Measurements from ENCODE around the gene HECTD4.
A peak's percentile ranks its signal among the peaks of the same experiment; 100 is the strongest.

HECTD4 gene

GRCh38 chr12:112314981-112315380 lies 67.2 kb downstream of the HECTD4 start:
- no peak for DNase-seq

DNA sequence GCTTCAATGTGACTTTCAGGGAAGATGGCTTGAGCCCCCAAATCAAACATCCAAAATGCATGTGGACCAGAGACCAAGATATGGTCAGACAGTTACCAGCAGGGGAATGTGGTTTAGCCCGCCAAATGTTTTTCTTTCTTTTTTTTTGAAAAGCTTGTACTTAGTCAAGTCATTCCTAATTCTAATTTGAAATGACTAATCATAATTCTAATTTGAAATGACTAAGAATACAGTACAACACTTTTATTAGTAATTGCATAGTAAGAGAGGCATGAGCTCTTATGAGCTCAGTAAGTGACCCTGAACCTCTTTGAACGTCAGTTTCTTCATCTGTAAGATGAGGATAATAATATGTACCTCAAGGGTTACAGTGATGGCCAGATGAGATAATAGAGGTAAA lies 72.4 kb downstream of the HECTD4 start:
- no peak for DNase-seq

DNA sequence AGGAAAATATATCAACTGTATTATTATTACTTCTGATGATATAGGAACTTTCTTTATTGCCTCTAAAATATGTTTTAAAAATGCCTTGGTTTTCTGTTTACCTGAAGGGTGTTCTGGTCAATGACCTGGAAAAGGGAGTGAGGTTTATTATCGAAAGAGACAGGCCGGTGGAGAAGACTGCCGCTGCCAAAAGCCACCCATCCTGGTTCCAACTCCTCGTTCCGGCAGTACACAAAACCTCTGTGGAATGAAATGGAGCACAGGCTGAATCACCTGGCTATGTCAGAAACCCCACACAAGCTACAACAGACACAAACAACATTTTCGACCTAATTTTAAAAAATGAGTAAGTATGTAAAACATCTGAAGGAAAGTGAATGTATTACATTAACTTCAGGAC lies 73.6 kb downstream of the HECTD4 start:
- DNase-seq, result no peak

GRCh38 chr12:112308161-112308560 lies 74.1 kb downstream of the HECTD4 start:
- no peak for DNase-seq

- DNase-seq, result no peak
Measured at GRCh38 chr12:112307317-112308011, 74.8 kb downstream of the HECTD4 start.

DNA sequence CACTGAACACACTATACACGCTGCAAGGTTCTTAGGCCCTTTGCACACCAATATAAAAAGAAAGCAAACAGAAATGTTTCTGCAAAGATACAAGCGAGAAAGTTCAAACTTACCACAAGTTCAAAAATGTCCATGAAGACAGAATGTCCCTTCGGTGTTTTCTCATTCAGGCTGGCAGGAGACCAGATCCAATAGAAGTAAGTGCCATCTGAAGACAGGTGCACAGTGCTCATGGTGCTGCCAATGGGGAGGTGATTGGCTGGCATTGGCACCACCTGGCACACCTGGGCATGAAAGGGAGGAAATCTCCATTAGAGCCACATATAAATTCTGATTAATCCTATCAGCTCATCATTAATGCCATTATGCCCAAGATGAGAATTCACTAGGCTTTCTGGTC lies 76.3 kb downstream of the HECTD4 start:
- DNase-seq, result peak; percentile 83

DNA sequence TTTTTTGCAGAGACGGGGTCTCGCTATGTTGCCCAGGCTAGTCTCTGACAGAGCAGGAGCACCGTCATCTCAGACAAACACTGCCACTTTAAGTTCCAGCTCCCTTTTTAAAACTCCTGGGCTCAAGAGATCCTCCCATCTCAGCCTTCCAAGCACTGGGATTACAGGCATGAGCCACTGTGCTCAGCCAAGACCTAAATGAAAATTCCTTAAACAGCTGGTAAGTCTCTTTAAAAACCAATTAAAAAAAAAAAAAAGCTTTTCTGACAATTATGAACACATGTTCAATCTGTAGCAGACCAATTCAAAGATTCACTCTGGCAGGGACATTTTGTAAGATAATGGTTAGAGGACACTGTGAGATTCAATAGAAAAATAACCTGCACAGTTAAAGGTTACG lies 77.8 kb downstream of the HECTD4 start:
- DNase-seq, result no peak

GRCh38 chr12:112303799-112304198 lies 78.4 kb downstream of the HECTD4 start:
- no peak for DNase-seq

DNA sequence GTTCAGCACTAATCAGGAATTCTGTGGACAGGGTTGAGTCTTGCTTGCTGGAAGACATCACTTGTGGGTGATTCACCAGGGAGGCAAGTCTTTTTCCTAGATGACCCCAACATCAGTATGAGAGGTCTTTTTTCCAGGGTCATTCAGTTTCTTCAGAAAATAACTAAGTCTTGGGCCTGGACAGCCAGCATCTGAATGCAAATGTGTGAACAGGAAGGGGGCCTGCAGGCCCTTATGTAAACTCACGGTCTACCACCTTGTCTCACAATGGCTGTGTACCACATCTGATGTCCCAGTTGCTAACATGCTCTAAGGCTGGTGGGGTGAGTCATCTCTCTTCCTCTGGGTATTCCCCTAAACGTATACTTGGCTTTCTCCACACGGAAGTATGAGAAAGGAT lies 79.2 kb downstream of the HECTD4 start:
- DNase-seq, result no peak

DNA sequence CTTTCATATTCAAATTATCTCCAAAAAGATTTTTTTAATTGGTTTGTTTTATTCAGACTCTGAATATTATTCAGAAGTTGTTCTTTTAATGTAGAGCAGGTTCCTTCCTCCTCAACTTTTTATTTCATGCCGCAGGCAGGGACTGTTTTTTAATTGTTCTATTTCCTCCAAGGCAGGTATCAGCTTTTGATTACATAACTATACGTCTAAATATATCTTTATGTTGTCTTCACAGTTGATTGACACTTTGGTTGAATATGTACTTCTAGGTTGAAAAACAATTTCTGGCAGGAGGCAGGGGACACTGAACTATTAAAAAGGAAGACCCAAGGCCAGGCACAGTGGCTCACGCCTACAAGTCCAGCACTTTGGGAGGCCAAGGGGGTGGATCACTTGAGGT lies 82.5 kb downstream of the HECTD4 start:
- DNase-seq, result no peak

DNA sequence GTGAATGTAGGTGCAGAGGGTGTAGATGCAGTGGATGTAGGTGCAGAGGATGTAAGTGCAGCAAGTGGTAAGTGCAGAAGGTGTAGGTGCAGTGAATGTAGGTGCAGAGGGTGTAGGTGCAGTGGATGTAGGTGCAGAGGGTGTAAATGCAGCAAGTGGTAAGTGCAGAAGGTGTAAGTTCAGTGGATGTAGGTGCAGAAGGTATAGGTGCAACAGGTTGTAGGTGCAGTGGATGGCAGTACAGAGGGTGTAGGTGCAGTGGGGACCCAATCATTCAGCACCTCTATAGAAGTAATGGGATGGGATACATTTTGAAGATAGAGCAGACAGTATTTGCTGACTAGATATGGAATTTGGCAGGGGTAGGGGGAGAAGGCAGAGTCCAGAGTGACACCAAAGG lies 85.0 kb downstream of the HECTD4 start:
- DNase-seq, result no peak

DNA sequence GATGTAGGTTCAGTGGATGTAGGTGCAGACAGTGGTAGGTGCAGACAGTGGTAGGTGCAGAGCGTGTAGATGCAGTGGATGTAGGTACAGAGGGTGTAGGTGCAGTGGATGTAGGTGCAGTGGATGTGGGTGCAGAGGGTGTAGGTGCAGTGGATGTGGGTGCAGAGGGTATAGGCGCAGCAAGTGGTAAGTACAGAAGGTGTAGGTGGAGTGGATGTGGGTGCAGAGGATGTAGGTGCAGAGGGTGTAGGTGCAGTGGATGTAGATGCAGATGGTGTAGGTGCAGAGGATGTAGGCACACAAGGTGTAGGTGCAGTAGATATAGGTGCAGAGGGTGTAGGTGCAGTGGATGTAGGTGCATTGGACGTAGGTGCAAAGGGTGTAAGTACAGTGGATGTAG lies 86.0 kb downstream of the HECTD4 start:
- no peak for DNase-seq

DNA sequence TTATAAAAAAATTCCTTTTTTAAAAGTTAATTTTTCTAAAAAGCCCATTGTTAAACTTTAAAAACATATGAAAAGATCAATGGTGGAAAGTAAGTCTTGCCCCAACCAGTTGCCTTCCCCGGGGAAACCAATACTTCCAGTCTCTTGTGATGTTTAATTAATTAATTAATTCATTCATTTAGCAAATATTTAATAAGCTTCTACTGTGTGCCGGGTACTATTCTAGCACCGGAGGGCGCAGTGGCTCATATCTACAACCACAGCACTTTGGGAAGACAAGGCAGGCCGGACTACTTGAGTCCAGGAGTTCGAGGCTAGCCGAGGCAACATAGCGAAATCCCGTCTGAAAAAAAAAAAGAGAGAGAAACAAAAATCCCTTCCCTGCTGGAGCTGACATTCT lies 87.4 kb downstream of the HECTD4 start:
- DNase-seq, result no peak

GRCh38 chr12:112288638-112289037 lies 93.6 kb downstream of the HECTD4 start:
- DNase-seq, result no peak

DNA sequence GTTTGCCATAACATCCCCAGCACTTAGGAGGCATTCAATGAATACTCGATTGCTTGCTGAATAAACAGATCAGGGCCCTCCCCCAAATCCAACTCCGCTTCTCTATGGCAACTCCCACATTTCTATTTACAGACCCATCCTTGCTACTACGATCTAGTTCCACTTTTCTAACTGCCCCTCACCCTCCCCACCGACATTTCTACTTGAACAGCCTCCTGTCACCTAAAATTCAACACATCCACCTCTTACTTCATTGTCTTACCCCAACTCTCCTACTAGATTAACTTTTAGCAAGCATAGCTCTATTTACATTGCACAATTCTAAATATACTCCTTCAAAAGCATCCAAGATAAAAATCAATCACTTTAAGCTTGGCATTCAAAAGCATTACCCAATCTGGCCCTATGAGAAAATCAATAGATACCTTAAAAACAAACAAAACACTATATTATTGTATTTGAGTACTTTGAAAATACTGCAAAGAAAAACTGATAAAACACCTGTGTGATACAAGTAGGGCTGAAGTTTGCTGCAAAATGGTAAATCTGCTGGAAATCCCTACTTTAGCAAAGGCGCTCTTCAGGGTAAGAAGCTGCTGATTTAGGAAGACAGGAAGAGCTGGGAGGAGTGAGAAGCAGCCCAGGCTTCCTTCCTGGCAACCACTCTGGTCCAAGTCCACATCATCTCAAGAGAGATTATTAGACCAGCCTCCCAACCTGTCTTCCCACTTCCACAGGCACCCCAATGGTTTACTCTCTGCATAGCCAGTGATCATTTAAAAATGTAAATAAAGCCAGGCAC lies 96.4 kb downstream of the HECTD4 start:
- DNase-seq, result peak; percentile 90

DNA sequence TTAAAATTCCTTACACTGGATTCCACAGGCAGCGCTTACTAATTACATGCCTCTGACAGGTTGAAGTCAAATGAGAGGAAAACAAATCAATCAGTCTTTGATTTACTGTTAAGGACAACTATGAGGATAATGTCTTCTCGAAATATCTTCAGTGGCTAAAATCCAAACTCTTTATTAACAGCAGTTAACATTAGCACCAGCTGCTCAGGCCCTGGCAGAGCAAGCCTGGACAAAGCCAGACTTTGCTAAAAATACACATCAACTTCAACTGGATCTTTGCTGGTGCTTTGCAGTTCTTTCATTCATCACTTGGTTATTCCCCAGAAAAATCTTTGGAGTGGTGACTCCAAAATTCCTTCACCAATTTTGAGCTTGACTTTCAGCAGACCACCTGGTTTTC lies 98.7 kb downstream of the HECTD4 start:
- DNase-seq, result no peak

- no peak for DNase-seq
Measured at GRCh38 chr12:112282920-112283319, 99.3 kb downstream of the HECTD4 start.

GRCh38 chr12:112275836-112276235 lies 106.4 kb downstream of the HECTD4 start:
- DNase-seq, result no peak

GRCh38 chr12:112275207-112275606 lies 107.0 kb downstream of the HECTD4 start:
- no peak for DNase-seq

DNA sequence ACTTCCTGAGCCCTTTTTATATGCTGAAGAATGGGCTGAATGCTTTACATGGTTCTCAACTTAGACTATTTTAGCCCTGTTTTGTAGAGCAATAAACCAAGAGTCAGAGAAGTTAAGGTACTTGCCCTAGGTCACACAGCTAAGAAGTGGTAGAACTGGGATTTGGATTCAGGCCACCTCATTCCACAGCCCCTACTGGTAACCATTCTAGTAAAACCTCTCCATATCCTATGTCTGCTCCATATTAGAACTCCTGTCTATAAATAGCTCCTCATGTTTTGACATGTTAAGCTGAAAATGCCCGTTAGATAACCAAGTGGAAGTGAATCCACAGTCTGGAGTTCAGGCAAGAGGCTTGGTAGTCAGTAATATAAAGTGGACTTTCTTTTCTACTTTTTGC lies 111.6 kb downstream of the HECTD4 start:
- DNase-seq, result no peak

- no peak for DNase-seq
Measured at GRCh38 chr12:112266473-112266872, 115.8 kb downstream of the HECTD4 start.

GRCh38 chr12:112261559-112261958 lies 120.7 kb downstream of the HECTD4 start:
- DNase-seq, result no peak

DNA sequence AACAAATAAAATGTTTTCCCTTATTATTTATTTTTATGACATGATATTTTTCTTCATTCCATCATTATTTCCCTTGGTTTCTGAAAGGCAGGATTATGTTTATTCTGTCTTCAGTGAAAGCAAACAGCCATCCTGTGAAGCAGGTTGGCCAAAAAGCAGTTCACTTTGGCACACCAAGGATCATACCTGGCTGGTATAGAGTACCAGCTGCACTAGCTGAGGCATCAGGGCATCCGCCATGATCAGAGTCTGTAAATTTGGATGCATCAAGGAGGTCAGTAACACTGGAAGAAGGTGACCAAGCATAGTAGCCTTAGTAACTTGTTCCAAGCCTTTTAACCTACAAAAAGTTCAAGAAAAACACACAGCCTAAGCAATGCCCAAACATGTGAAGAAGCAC lies 123.3 kb downstream of the HECTD4 start:
- no peak for DNase-seq

DNA sequence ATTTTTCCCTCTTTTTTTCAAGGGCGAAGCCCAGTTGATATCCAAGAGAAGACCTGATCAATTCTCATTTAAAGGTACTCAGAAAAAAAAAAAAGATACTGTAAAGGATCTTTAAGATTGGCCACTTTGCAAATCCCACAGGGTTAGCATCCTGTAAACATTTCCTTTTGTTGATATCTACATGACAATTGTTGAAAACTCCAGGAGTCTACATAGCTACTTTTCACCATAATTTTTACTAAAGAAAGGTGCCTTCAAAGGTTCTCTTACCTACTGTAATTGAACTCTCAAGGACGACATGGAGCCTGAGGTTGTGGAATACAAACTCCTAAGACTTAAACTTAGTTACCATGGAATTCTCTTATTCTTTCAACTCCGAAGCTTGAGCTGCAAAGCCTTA lies 125.5 kb downstream of the HECTD4 start:
- no peak for DNase-seq

- peak; percentile 81 for DNase-seq
Measured at GRCh38 chr12:112252184-112252583, 130.0 kb downstream of the HECTD4 start.

Data from NCI-H2029 (cell line).